ENCODE data around the gene LINGO4.
A peak's percentile ranks its signal among the peaks of the same experiment; 100 is the strongest.
"Not testable (repeated sequence)": the region's sequence is repeated elsewhere in the genome, so short reads cannot be mapped to it uniquely, and the experiment has no call there.

The LINGO4 gene

DNA sequence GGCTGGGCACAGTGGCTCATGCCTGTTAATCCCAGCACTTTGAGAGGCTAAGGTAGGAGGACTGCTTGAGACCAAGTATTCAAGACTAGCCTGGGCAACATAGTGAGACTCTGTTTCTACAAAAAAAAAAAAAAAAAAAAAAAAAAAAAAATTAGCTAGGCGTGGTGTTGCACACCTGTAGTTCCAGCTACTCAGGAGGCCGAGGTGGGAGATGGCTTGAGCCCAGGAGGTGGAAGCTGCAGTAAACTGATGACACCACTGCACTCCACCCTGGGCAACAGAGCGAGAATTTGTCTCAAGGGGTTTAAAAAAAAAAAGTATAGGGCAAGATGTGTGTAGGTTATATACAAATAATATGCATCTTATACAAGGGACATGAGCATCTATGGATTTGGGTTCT is 17.5 kb downstream of the LINGO4 start:
- no peak overlapping the region for H3K4me3 ChIP-seq (ENCODE audit: low read depth, low read length)

DNA sequence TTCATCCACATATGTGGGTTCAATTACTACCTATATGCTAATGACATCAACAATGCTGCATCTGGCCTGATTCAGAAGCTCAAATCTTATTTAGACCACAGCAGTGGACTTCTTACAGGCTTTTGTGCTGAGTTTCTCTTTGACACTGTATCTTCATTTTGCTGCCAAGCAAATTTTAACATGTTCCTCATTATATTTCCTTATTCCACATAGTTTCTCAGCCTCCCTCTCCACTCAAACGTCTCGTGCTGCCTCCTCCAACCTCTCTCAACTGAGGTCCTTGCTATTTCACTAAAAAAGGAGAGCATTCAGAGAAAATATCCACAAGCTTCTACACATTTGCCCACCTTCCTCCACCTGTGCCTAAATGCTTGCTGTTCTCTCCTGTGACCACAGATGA is 21.4 kb downstream of the LINGO4 start:
- H3K4me3 ChIP-seq (ENCODE audit: low read depth, low read length), result no peak overlapping the region

DNA sequence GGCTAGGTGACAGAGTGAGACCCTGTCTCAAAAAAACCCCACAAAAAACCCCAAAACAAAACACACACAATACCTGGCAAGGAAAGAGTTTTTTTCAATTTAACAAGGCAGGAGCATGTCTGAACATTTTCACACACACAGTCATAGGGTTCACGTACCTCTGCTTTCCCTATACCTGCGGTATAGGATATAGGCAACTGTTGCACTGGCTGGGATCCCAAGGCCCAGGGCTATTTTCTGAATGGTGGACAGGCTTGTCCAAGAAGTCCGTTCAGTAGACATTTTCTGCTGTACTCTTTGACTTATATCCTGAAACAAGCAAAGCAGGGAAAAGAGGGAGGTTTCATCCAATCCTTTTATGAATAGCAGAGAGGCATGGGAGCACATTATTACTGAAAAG is 22.5 kb downstream of the LINGO4 start:
- H3K4me3 ChIP-seq (ENCODE audit: low read depth, low read length), result no peak overlapping the region

DNA sequence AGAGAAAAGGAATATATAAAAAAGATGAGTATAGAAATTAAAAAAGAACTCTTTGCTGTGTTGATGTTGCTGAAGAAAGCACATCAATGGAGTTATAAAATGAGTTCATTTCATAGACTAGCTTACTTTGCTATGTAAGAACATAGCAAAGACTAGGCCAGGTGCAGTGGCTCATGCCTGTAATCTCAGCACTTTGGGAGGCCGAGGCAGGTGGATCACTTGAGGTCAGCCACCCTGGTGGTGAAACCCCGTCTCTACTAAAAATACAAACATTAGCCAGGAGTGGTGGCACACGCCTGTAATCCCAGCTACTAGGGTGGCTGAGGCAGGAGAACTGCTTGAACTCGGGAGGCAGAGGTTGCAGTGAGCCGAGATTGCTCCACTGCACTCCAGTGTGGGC is 23.2 kb downstream of the LINGO4 start:
- not testable (repeated sequence) for H3K4me3 ChIP-seq (ENCODE audit: low read depth, low read length)

DNA sequence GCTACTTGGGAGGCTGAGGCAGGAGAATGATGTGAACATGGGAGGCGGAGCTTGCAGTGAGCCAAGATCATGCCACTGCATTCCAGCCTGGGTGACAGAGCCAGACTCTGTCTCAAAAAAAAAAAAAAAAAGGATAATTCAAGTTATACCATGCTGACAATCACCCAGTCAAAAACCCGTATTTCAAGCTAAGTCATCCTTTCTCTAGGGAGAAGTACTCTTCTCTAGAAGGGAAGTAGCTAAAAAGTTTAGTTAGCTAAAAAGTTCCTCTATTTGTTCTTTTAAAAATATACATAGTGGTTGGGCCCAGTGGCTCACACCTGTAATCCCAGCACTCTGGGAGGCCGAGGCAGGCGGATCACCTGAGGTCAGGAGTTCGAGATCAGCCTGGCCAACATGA is 24.5 kb downstream of the LINGO4 start:
- not testable (repeated sequence) for H3K4me3 ChIP-seq (ENCODE audit: low read depth, low read length)

DNA sequence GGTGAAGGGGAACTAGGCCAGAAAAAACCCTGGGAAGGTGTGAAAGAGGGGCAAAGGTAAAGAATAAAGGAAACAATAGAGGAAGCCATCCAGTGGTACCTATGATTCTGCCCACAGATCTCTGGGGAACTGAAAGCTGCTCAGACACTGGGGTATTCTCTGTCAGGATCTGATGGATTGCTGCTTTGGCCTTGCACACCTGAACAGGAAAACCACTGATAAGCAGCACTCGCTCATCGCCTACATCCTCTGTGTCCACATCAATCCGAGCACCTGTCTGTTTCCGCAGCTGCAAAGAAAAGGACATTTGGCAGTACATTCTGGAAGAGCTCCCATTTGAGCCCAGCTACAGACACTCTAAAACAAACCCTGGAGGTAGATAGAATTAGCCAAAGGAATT is 25.4 kb downstream of the LINGO4 start:
- no peak overlapping the region for H3K4me3 ChIP-seq (ENCODE audit: low read depth, low read length)

DNA sequence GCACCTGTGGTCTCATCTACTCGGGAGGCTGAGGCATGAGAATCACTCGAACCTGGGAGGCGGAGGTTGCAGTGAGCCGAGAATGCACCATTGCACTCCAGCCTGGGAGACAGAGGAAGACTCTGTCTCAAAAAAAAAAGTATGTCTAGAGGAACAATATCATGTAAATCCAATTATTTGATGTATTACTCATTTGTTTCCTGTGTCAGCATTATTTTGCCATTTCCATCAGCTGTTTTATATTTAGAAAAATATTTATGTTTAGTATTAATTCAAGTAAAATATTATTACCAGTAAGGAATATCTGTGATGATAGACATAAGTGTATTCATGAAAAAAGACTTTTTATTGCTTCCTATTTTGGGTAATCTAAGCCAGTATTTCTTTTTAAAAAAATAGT is 27.9 kb downstream of the LINGO4 start:
- H3K4me3 ChIP-seq (ENCODE audit: low read depth, low read length), result no peak overlapping the region

DNA sequence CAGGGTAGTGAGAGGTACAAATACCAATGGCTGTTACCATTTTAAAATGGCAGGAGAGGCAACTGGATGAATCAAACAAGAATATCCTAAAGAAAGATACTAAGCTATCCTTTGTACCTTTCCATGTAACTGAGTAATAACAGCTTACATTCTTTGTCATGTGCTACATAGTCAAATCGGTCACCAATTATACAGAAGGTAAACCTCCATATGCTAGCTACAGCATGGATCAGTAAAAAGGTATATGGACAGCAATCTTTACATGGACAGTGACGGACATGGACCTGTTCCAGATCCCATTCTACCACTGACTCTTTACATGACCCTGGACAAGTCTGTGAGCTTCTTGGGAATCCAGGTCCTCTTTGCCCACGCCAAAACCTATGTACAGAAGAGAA is 28.6 kb downstream of the LINGO4 start:
- H3K4me3 ChIP-seq (ENCODE audit: low read depth, low read length), result no peak overlapping the region

DNA sequence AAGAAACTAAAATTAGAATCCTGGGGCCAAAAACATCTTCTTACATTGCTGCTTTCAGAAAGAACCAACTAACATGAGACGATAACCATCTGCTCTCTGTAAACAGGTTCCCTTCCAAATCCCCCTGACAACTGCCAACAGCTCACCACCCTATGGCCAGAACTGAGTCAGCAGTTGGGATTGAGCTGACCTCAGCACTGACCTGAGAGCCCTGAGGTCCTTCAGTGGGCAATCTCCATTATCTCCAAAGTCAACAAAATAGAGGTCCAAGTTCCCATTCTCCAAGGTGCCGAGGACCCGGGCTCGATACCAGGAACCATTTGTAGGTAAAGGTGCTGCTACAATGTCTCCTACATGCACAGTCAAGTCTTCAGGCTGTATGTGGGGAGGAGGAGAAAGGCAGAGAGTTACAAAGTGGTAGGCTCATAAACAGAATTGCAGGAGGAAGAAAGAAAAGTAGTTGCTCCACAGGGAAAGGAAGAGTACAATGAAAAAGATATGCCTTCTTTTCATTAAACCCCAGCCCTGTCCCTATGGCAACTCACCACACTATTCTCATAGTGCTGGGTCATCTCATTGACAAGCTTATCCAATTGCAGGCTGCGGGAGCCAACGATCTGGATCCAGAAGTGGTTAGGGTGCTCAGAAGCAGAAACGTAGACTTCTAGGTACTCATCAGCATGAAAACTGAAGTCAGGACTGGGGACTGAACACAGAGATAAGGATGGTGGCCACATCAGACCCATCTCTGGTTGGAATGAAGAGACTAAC is 29.1 kb downstream of the LINGO4 start:
- H3K4me3 ChIP-seq (ENCODE audit: low read depth, low read length), result no peak overlapping the region

DNA sequence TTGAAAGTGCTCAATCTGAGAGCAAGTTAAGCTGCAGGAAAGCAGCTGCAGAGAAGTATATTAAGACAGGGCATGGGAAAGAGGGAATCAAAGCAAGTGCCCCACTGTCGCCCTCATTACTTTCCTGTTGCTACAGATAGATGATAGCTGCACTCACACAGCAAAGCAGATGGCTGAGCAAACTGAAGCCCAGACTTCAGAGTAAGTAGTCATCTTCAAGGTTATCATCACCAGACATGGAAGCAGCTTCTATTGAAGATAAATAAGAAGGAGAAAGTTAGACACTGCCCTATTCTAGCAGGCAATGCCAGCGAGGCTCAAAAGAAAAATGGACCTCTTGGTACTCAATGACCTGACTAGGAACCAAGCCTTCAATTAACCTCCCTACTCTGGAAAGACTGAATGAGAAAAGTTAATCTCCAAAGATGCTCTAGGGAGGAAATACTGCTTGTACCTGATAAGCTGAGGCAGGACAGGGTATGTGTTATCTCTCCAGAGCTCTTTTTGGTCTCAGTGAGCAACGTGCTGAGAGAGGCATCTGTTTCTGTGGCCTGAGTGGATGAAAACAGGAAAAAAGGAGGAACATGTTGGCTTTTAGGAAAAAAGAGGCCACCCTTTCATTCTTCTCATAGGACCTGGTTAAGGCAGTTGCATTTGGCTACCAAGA is 30.8 kb downstream of the LINGO4 start:
- H3K4me3 ChIP-seq (ENCODE audit: low read depth, low read length), result no peak overlapping the region

DNA sequence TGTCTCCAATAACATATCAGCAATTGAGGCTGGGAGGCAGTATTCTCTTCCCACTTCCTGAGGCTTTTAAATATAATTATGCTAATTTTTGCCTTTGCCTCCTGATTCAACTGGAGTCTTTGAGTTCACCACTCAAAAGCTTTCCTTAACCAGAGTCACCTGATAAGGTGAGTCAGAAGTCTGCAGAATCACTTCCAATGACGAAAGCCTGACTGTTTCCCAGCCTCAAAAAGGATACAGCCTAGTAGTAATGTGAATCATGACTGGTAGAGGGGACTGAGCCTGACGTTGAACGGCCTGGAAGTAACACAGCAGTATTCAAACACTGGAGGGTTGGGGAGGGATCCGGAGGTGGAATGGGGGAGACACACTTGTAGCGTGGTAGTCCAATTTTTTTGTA is 31.5 kb downstream of the LINGO4 start:
- no peak overlapping the region for H3K4me3 ChIP-seq (ENCODE audit: low read depth, low read length)

DNA sequence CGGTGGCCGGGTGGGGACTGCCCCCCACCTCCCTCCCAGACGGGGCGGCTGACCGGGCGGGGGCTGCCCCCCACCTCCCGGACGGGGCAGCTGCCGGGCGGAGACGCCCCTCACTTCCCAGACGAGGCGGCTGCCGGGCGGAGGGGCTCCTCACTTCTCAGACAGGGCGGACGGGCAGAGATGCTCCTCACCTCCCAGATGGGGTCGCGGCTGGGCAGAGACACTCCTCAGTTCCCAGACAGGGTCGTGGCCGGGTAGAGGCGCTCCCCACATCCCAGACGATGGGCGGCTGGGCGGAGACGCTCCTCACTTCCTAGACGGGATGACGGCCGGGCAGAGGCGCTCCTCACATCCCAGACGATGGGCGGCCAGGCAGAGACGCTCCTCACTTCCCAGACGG is 35.9 kb downstream of the LINGO4 start:
- not testable (repeated sequence) for H3K4me3 ChIP-seq (ENCODE audit: low read depth, low read length)

DNA sequence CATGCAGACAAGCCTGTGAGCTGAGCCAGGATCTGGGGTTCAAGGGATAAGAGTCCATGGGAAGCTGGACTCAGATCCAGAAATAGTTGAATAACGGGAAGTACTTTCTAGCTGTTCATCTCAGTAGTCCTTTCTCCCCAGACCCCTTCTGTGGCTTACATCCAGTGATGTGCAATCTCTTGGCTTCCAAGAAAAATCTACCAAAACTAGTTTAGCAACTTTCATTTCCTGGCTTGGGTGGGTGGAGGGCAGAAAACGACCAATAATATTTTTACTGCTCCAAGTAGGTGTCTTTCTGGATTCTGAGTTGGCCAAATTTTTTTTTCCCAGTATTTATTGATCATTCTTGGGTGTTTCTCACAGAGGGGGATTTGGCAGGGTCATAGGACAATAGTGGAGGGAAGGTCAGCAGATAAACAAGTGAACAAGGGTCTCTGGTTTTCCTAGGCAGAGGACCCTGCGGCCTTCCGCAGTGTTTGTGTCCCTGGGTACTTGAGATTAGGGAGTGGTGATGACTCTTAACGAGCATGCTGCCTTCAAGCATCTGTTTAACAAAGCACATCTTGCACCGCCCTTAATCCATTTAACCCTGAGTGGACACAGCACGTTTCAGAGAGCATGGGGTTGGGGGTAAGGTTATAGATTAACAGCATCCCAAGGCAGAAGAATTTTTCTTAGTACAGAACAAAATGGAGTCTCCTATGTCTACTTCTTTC is 36.7 kb downstream of the LINGO4 start:
- not testable (repeated sequence) for H3K4me3 ChIP-seq (ENCODE audit: low read depth, low read length)

DNA sequence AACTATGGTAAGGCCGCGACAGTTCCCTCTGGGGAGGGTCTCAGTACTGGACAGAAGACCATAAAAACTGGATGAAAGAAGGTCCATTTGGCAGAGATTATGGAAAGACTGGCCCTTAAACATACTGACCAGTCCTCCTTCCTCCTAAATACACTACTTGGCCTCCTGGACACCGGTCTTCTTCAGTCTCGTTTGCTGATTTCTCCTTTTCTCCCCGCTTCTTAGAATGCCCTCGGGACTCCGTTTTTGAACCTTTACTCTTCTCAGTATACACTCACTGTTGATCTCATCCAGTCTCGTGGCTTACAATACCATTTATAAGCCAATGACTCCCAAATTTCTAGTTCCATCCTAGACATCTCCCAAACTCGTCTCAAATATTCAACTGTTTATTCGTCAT is 41.2 kb downstream of the LINGO4 start:
- peak overlapping the region; percentile 88 for H3K4me3 ChIP-seq (ENCODE audit: low read depth, low read length)

DNA sequence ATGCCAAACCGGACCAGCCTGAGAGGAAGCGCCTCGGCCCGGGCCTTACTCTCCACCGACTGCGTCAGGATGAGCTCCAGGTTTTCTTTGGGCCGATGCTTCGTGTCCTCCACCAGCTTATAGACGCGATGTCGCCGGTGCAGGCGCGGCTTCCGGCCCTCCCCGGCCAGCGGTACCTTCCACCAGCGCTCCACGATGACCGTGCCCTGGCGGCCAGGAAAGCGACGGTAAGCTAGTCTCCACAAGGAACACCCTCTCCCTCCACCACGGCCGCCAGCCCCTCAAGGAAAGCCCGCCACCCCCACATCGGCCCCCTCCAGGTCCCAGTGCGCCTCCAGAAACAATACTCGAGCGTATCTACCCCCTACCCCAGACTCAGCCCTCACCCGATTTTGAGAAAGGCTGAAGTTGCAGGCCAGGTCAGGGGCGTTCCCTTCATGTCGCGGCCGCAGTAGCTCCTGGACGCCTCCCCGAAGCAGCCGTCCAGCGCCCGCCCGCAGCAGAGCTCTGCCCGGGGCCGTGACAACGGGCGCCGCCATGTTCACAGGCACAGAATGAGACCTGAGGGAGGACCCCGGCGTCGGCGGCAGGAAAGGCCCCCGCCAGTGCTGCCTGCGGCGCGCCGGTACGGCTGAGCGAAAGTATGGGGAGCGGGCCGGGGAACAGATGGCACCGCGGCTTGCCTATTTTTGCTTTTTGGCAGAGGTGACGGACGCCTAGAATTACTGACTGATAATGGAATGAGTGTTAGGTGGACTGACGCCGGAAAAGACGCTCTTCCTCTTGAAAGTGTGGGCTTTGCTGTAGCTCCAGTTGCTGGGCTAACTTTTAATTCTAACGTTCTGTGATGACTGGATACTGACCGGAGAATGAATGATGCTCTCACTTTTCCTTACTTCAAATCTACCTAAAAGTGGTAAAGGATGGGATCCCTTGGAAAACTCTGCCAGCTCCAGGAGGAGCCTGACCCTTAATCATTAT is 42.0 kb downstream of the LINGO4 start, which contains the start of gene MRPL9:
TSS of gene MRPL9 (minus strand) at position 556 of the 981 bp plus-strand sequence. CDS start at position 539, 17 bp downstream.
- H3K4me3 ChIP-seq (ENCODE audit: low read depth, low read length), result peak within 1 kb of the TSS; percentile 88

DNA sequence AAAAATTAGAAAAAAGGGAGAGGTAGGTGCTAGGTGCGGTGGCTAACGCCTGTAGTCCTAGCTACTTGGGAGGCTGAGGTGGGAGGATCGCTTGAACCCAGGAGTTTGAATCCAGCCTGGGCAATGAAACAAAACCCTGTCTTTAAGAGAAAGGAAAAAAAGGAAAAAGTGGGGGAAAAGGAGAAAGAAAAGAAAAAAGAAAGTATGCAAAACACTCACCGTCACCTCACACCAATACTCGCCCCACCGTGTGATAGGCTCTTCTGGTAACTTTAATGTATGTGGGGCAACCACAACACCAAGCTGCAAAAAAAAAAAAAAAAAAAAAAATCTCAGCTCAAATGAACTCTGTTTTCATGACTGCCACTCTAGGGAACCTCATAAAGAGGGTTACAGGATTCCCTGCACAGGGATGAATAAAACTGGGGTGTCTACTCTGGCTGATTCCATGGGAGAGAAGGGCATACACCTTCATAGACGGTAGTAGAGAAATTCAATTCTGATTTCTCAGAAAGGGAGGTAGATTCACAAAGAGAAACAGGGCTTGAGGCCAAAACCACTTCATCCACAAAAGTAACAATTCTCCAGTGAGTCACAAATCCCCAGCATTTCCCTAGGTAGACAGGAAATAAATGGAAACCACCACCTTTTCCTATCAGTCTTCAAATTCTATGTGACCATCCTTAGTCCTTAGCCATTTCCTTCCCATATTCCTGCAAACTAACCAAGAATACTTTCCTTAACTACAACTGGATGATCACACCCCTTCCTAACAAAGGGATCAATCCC is 44.4 kb downstream of the LINGO4 start:
- no peak overlapping the region for H3K4me3 ChIP-seq (ENCODE audit: low read depth, low read length)

DNA sequence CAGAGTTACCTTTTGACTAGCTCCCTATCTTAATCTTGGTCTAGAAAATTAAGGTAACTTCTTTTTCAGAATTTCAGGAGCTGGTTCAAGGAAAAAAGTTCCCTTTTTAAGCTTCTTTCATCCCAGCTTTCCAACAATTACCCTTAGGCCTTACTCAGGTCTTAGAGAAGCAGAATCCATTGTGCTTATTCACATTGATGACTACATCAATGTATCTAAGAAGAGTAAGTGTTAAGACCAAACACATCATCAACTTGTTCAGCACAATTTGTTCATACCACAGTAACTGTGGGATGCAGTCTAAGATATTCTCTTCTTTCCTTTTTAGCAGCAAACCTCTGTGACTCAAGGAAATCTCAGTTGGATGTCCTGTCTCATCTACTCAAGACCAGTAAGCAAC is 46.0 kb downstream of the LINGO4 start:
- H3K4me3 ChIP-seq (ENCODE audit: low read depth, low read length), result no peak overlapping the region

DNA sequence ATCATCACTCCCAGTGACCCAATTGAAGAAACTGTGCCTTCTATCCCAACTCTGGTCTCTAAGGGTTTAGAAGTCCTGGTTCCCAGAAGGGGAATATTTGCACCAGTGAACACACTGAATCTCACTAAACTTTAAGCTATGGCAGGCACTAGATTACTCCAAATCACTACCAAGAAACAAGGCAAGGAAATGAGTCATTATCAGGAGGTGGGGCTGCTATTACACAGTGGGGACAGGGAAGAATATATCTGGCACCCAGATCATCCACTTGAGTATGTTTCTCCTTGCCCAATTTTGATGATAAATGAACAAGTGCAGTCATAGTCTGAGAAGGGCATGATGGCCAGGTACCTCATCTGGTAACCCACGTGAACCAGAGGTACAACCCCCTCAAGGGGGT is 48.9 kb downstream of the LINGO4 start:
- H3K4me3 ChIP-seq (ENCODE audit: low read depth, low read length), result no peak overlapping the region

Data from iPS-11a (cell line).